Thyroid gland (tissue), 4 donors: ENCODE results near the gene TFRC. TPM values are rescaled to one million over a fixed set of nuclear protein-coding genes. Genes with fewer than 3 reads are reported as not detected.
"Not testable (repeated sequence)": the region's sequence is repeated elsewhere in the genome, so short reads cannot be mapped to it uniquely, and the experiment has no call there.

ENCODE experiments used
- DNase-seq, 2 donors: peaks; one replicate each; pipeline ENCODE4 v3.0.0-alpha.2; 2019
- H3K27ac ChIP-seq, 3 donors: fragments of 200-600 bp; sonication (generic); 1 replicate in 2 of 3; 2 replicates in 1 of 3; pipeline ENCODE4 v1.5.1; 2016 to 2019; ENCODE audit warnings: mild to moderate bottlenecking in 1 of 3, moderate library complexity in 1 of 3
- H3K27me3 ChIP-seq: fragments of 200-600 bp; sonication (generic); one replicate; pipeline ENCODE4 v1.5.1; 2019
- H3K36me3 ChIP-seq, 2 donors: fragments of 200-600 bp; sonication (generic); one replicate each; pipeline ENCODE4 v1.5.1; 2016 to 2019
- H3K4me1 ChIP-seq, 2 donors: fragments of 200-600 bp; sonication (generic); one replicate each; pipeline ENCODE4 v1.5.1; 2017 to 2019
- H3K4me3 ChIP-seq, 3 donors: fragments of 200-600 bp; sonication (generic); replicated peaks in 1 of 3; 1 replicate in 2 of 3; 2 replicates in 1 of 3; pipeline ENCODE4 v1.5.1; 2016; ENCODE audit warnings: mild to moderate bottlenecking in 1 of 3
- H3K9me3 ChIP-seq: fragments of 200-600 bp; sonication (generic); one replicate; pipeline ENCODE4 v1.5.1; 2017
- CTCF ChIP-seq, 6 experiments: fragments of 200-600 bp in 3 of 6; fragments of 450-650 bp in 3 of 6; sonication (generic) in 3 of 6; IDR thresholded peaks; one replicate each; pipeline ENCODE4 v1.5.1; 2016 to 2019; ENCODE audit warnings: antibody characterized with exemption in 6 of 6, mild to moderate bottlenecking in 2 of 6, inconsistent platforms in 1 of 6, moderate library complexity in 1 of 6
- POLR2A ChIP-seq, 2 donors: fragments of 450-650 bp; IDR thresholded peaks; one replicate each; pipeline ENCODE4 v1.6.1; 2017; ENCODE audit warnings: antibody characterized with exemption in 2 of 2, mild to moderate bottlenecking in 2 of 2, moderate library complexity in 1 of 2
- WGBS, 2 donors: methylation state at CpG; one replicate each; pipeline ENCODE4 v1.1.5; 2017; 5-methylcytosine and 5-hydroxymethylcytosine counted together
- intact Hi-C: fragments of 100-400 bp; cut with DNase I; formaldehyde crosslinking; loops from one replicate; pipeline ENCODE4 v1.15.1; 2023
- total RNA-seq, 4 donors: library from RNA; depleted of rRNA; stranded (reverse); fragments of >200 nt; gene quantifications; one replicate each; pipeline ENCODE4 v1.2.3, GENCODE V29; 2016

The TFRC gene
- total RNA-seq, 4 donors from 2014 or later: 40.7 to 115 (median 69.8) TPM

- no peak overlapping the region for H3K4me3 ChIP-seq
- 61 to 77% methylated on average over 3 of the region's 3 CpGs for WGBS, 2 donors
- TF ChIP-seq CTCF (IDR thresholded peaks at IDR 0.05) (no peak), POLR2A (IDR thresholded peaks at IDR 0.05) (no peak)
- no peak for DNase-seq
- no peaks in the 10 kb centered on the region for H3K4me1 ChIP-seq
- intact Hi-C loops: no loop called here
- no peaks in the 10 kb centered on the region for H3K27me3 ChIP-seq
- H3K36me3 ChIP-seq: peaks cover 56 to 90% of the 10 kb centered on the region in 2 donors
- no peaks in the 10 kb centered on the region for H3K9me3 ChIP-seq
- no peak overlapping the region for H3K27ac ChIP-seq
Measured at GRCh38 chr3:196057760-196058331, 24.0 kb downstream of the TFRC start.

GRCh38 chr3:196056371-196056770 is 25.5 kb downstream of the TFRC start:
- H3K27ac ChIP-seq, H3K27me3 ChIP-seq, H3K4me1 ChIP-seq, H3K9me3 ChIP-seq, H3K4me3 ChIP-seq, intact Hi-C loops, DNase-seq: not testable (repeated sequence)
- WGBS, 2 donors: 94 to 97% methylated on average over 6 of the region's 6 CpGs
- peaks cover 60 to 91% of the 10 kb centered on the region in 2 donors for H3K36me3 ChIP-seq

GRCh38 chr3:196055683-196056270 is 26.1 kb downstream of the TFRC start:
- intact Hi-C loops: no loop called here
- Histone ChIP-seq H3K27ac (no peak overlapping the region), H3K4me1 (no peaks in the 10 kb centered on the region), H3K36me3 (peaks cover 61 to 91% of the 10 kb centered on the region in 2 donors), H3K9me3 (no peaks in the 10 kb centered on the region), H3K27me3 (no peaks in the 10 kb centered on the region), H3K4me3 (no peak overlapping the region)
- no peak for DNase-seq
- WGBS, 2 donors: 79 to 91% methylated on average over 8 of the region's 10 CpGs
- no peak for TF ChIP-seq POLR2A (IDR thresholded peaks at IDR 0.05)
- TF ChIP-seq CTCF (IDR thresholded peaks at IDR 0.05): no peak

GRCh38 chr3:196055240-196055639 is 26.6 kb downstream of the TFRC start:
- 85 to 88% methylated on average over 8 of the region's 8 CpGs for WGBS, 2 donors
- no peak for DNase-seq
- Histone ChIP-seq H3K4me1 (no peaks in the 10 kb centered on the region), H3K9me3 (no peaks in the 10 kb centered on the region), H3K36me3 (peaks cover 60 to 91% of the 10 kb centered on the region in 2 donors), H3K27ac (no peak overlapping the region), H3K4me3 (no peak overlapping the region), H3K27me3 (no peaks in the 10 kb centered on the region)
- no peak for TF ChIP-seq POLR2A (IDR thresholded peaks at IDR 0.05)
- no peak for TF ChIP-seq CTCF (IDR thresholded peaks at IDR 0.05)
- intact Hi-C loops: no loop called here

GRCh38 chr3:196054661-196055060 is 27.2 kb downstream of the TFRC start:
- WGBS, 2 donors: 90 to 98% methylated on average over 10 of the region's 10 CpGs
- TF ChIP-seq POLR2A (IDR thresholded peaks at IDR 0.05) (no peak), CTCF (IDR thresholded peaks at IDR 0.05) (no peak)
- H3K36me3 ChIP-seq: peaks cover 57 to 91% of the 10 kb centered on the region in 2 donors
- no peak for DNase-seq
- H3K27me3 ChIP-seq: no peaks in the 10 kb centered on the region
- no peak overlapping the region for H3K4me3 ChIP-seq
- H3K9me3 ChIP-seq: no peaks in the 10 kb centered on the region
- H3K27ac ChIP-seq: no peak overlapping the region
- H3K4me1 ChIP-seq: no peaks in the 10 kb centered on the region
- intact Hi-C loops: no loop called here
